Brain microvascular endothelial cell (primary cell): ENCODE results near the gene PHF21A.

Experiments used
- DNase-seq: peaks from one replicate; pipeline ENCODE4 v3.0.0-alpha.2; 2020
- H3K27ac ChIP-seq: fragments of 250-450 bp; sonication (Bioruptor Pico); 2 replicates; pipeline ENCODE4 v1.5.1; 2020; ENCODE audit warnings: mild to moderate bottlenecking, moderate library complexity
- H3K27me3 ChIP-seq: fragments of 250-450 bp; sonication (Bioruptor Pico); replicated peaks from 2 replicates; pipeline ENCODE4 v1.5.1; 2020; ENCODE audit warnings: mild to moderate bottlenecking
- H3K36me3 ChIP-seq: fragments of 250-450 bp; sonication (Bioruptor Pico); replicated peaks from 2 replicates; pipeline ENCODE4 v1.5.1; 2020; ENCODE audit warnings: mild to moderate bottlenecking
- H3K4me3 ChIP-seq: 2 replicates; pipeline ENCODE4 v1.5.1; 2011; ENCODE audit warnings: low read depth, mild to moderate bottlenecking, control low read depth, low read length, moderate library complexity
- in situ Hi-C: cut with HindIII; loops from 2 replicates; pipeline ENCODE4 v1.10.0; 2017; ENCODE audit warnings: low sequenced_read_pairs, low pct_ligation_motif_present
- TF ChIP-seq, protein P1 (sequence below): IDR thresholded peaks from 2 replicates; pipeline ENCODE4 v1.5.1; 2011; ENCODE audit warnings: low read depth, mild to moderate bottlenecking, moderate library complexity, low read length, control low read depth, inconsistent platforms; ENCODE audit errors: missing control alignments

The PHF21A gene

DNA sequence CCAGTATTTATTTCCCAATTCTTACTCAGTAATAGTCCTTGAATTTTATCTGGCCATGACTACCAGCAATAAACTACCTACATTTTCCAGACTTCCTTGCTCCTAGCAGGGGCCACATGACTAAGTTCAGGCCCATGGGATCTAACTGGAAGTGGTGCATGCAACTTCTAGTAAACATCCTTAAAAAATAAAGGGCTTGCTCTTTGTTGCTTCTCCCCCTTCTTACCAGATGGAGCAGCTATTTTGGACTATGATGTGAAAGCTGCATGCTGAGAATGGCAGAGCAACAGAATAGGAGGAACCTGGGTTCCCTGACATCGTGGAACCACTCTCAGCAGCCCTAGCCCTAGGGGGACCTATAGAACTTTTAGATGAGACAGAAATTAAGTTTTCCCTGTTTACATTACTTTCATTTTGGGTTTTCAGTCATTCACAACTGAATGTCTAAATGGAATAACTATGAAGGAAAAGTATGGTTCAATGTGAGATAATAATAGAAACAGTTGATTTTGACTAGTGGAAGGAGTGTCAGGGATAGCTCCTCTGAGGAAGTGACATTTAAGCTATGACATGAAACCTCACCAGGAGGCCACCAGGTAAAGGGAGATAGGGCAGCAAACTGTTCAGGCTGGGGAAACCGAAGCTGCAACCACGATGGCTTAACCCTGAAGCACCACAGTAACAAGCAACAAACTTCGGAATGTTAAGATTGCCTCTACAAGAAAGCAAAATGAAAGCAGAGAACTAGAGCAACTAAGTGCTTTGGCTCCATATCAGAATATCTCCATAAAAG is 48.9 kb downstream of the PHF21A start:
- TF ChIP-seq, protein P1, sequence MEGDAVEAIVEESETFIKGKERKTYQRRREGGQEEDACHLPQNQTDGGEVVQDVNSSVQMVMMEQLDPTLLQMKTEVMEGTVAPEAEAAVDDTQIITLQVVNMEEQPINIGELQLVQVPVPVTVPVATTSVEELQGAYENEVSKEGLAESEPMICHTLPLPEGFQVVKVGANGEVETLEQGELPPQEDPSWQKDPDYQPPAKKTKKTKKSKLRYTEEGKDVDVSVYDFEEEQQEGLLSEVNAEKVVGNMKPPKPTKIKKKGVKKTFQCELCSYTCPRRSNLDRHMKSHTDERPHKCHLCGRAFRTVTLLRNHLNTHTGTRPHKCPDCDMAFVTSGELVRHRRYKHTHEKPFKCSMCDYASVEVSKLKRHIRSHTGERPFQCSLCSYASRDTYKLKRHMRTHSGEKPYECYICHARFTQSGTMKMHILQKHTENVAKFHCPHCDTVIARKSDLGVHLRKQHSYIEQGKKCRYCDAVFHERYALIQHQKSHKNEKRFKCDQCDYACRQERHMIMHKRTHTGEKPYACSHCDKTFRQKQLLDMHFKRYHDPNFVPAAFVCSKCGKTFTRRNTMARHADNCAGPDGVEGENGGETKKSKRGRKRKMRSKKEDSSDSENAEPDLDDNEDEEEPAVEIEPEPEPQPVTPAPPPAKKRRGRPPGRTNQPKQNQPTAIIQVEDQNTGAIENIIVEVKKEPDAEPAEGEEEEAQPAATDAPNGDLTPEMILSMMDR, result no peak
- Histone ChIP-seq H3K36me3 (no peaks in the 10 kb centered on the region), H3K4me3 (no peak overlapping the region), H3K27ac (no peak overlapping the region), H3K27me3 (no peaks in the 10 kb centered on the region)
- no peak for DNase-seq
- in situ Hi-C loops, result no loop called here

- TF ChIP-seq, protein P1, result no peak
- H3K27me3 ChIP-seq, result no peaks in the 10 kb centered on the region
- no peak for DNase-seq
- no peak overlapping the region for H3K27ac ChIP-seq
- H3K36me3 ChIP-seq, result no peaks in the 10 kb centered on the region
- in situ Hi-C loops, result no loop called here
- H3K4me3 ChIP-seq, result no peak overlapping the region
These were observed 50.2 kb downstream of the PHF21A start for GRCh38 chr11:46071091-46071490.

GRCh38 chr11:46069595-46069994 is 51.7 kb downstream of the PHF21A start:
- Histone ChIP-seq H3K27ac (no peak overlapping the region), H3K4me3 (no peak overlapping the region), H3K27me3 (no peaks in the 10 kb centered on the region), H3K36me3 (no peaks in the 10 kb centered on the region)
- no peak for DNase-seq
- in situ Hi-C loops, result no loop called here
- TF ChIP-seq, protein P1, result no peak

- no peak overlapping the region for H3K27ac ChIP-seq
- in situ Hi-C loops, result no loop called here
- TF ChIP-seq, protein P1, result no peak
- H3K4me3 ChIP-seq, result no peak overlapping the region
- H3K36me3 ChIP-seq, result no peaks in the 10 kb centered on the region
- no peaks in the 10 kb centered on the region for H3K27me3 ChIP-seq
- DNase-seq, result no peak
These were observed 54.9 kb downstream of the PHF21A start for GRCh38 chr11:46066335-46066734.

DNA sequence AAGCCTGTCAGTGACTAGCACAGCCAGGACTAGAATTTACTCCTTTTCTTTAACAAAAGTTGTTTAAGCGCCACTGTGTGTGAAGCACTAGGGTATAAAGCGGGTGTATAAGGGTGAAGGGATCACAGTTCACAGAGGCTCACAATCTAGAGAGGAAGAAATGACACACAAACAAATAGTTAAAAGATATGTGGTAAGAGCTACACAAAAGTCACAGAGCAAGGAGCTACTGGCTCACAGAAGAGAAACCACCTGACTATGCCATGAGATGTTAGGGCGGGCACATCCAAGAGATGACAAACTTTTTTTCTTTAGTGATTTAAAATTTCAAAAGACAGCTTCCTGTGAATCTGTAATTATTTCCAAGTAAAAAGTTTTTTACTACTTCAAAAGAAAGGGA is 55.6 kb downstream of the PHF21A start:
- TF ChIP-seq, protein P1, result no peak
- Histone ChIP-seq H3K36me3 (no peaks in the 10 kb centered on the region), H3K4me3 (no peak overlapping the region), H3K27me3 (no peaks in the 10 kb centered on the region), H3K27ac (no peak overlapping the region)
- no peak for DNase-seq
- in situ Hi-C loops, result no loop called here

GRCh38 chr11:46064221-46064620 is 57.0 kb downstream of the PHF21A start:
- H3K4me3 ChIP-seq, result no peak overlapping the region
- TF ChIP-seq, protein P1, result no peak
- in situ Hi-C loops, result no loop called here
- no peak for DNase-seq
- H3K36me3 ChIP-seq, result no peaks in the 10 kb centered on the region
- H3K27ac ChIP-seq, result no peak overlapping the region
- H3K27me3 ChIP-seq, result no peaks in the 10 kb centered on the region
